Peyer's patch (tissue), 4 donors: ENCODE data around the gene SRPK2.

Experiments used
- POLR2A ChIP-seq, 2 donors: fragments of 450-650 bp; IDR thresholded peaks; one replicate each; pipeline ENCODE4 v1.5.1; 2017; ENCODE audit warnings: antibody characterized with exemption in 2 of 2, mild to moderate bottlenecking in 2 of 2, moderate library complexity in 2 of 2
- TF ChIP-seq, protein P1 (sequence below), 6 experiments: fragments of 450-650 bp in 4 of 6; fragments of 200-600 bp in 2 of 6; sonication (generic) in 1 of 6; IDR thresholded peaks; one replicate each; pipeline ENCODE4 v1.5.1; 2017 to 2019; ENCODE audit warnings: antibody characterized with exemption in 6 of 6, mild to moderate bottlenecking in 3 of 6, moderate library complexity in 1 of 6

- TF ChIP-seq, protein P1, sequence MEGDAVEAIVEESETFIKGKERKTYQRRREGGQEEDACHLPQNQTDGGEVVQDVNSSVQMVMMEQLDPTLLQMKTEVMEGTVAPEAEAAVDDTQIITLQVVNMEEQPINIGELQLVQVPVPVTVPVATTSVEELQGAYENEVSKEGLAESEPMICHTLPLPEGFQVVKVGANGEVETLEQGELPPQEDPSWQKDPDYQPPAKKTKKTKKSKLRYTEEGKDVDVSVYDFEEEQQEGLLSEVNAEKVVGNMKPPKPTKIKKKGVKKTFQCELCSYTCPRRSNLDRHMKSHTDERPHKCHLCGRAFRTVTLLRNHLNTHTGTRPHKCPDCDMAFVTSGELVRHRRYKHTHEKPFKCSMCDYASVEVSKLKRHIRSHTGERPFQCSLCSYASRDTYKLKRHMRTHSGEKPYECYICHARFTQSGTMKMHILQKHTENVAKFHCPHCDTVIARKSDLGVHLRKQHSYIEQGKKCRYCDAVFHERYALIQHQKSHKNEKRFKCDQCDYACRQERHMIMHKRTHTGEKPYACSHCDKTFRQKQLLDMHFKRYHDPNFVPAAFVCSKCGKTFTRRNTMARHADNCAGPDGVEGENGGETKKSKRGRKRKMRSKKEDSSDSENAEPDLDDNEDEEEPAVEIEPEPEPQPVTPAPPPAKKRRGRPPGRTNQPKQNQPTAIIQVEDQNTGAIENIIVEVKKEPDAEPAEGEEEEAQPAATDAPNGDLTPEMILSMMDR (IDR thresholded peaks at IDR 0.05), result no peak
- TF ChIP-seq POLR2A (IDR thresholded peaks at IDR 0.05), result no peak
These were observed 35.3 kb upstream of the SRPK2 start for GRCh38 chr7:105423987-105424386.
